ENCODE data around the gene PRPF8. TPM values are rescaled to one million over a fixed set of nuclear protein-coding genes. Genes with fewer than 3 reads are reported as not detected.
"Not testable (repeated sequence)": the region's sequence is repeated elsewhere in the genome, so short reads cannot be mapped to it uniquely, and the experiment has no call there.

Gene PRPF8
- total and polyA plus RNA-seq, 3 experiments from 2014 or later, result 209 to 447 (median 430) TPM

- Mint-ChIP-seq H3K4me1 (peaks cover 19 to 33% (median 27%) of the 10 kb centered on the region in 3 donors), H3K36me3 (peaks cover 31 to 96% (median 36%) of the 10 kb centered on the region in 3 donors), H3K4me3 (no peak overlapping the region), H3K27ac (peak overlapping the region in 1 of 8 donors; percentile 64), H3K27me3 (no peaks in the 10 kb centered on the region), H3K9me3 (no peaks in the 10 kb centered on the region)
- H3K36me3 ChIP-seq (ENCODE audit: insufficient read depth, low read length), result peaks cover 88% of the 10 kb centered on the region
- CTCF ChIA-PET, result no interaction called here
- POLR2A ChIA-PET, result no interaction called here
- DNase-seq, result no peak
- no peaks in the 10 kb centered on the region for H3K27me3 ChIP-seq (ENCODE audit: insufficient read depth, low read length, poor library complexity, severe bottlenecking)
- H3K27ac ChIP-seq (ENCODE audit: low read depth, low read length), result no peak overlapping the region
- no peak overlapping the region for H3K4me3 ChIP-seq (ENCODE audit: low read length)
- H3K4me1 ChIP-seq (ENCODE audit: insufficient read depth, low read length), result no peaks in the 10 kb centered on the region
- H3K9me3 ChIP-seq (ENCODE audit: low read length), result no peaks in the 10 kb centered on the region
These were observed 8.3 kb downstream of the PRPF8 start for GRCh38 chr17:1676401-1676800.

- ChIA-PET CTCF (interaction anchor here (1.3 kb wide), 1 partner anchor 43 kb away, joined by 3 read pairs; no protein-coding TSS in a partner anchor), POLR2A (no interaction called here)
- no peaks in the 10 kb centered on the region for H3K27me3 Mint-ChIP-seq
- DNase-seq, result peak in 3 of 5 donors; percentile 9 to 19 (median 10)
- H3K9me3 Mint-ChIP-seq, result no peaks in the 10 kb centered on the region
- Histone ChIP-seq H3K4me1 (ENCODE audit: insufficient read depth, low read length) (peaks cover 5% of the 10 kb centered on the region), H3K36me3 (ENCODE audit: insufficient read depth, low read length) (peaks cover 75% of the 10 kb centered on the region), H3K27me3 (ENCODE audit: insufficient read depth, low read length, poor library complexity, severe bottlenecking) (no peaks in the 10 kb centered on the region), H3K9me3 (ENCODE audit: low read length) (no peaks in the 10 kb centered on the region), H3K4me3 (ENCODE audit: low read length) (no peak overlapping the region), H3K27ac (ENCODE audit: low read depth, low read length) (no peak overlapping the region)
- H3K4me3 Mint-ChIP-seq, result no peak overlapping the region
- H3K36me3 Mint-ChIP-seq, result peaks cover 23 to 92% (median 31%) of the 10 kb centered on the region in 3 donors
- H3K4me1 Mint-ChIP-seq, result peaks cover 21 to 41% (median 34%) of the 10 kb centered on the region in 3 donors
- H3K27ac Mint-ChIP-seq, result peak overlapping the region in 6 of 8 donors; percentile 6 to 90 (median 48)
These were observed 11.5 kb downstream of the PRPF8 start for GRCh38 chr17:1673041-1673785.

GRCh38 chr17:1663934-1664333, 20.7 kb downstream of the PRPF8 start:
- H3K4me3 Mint-ChIP-seq; H3K9me3 ChIP-seq (ENCODE audit: low read length); H3K9me3 Mint-ChIP-seq; H3K4me1 ChIP-seq (ENCODE audit: insufficient read depth, low read length); H3K27me3 Mint-ChIP-seq; H3K27ac Mint-ChIP-seq; H3K27ac ChIP-seq (ENCODE audit: low read depth, low read length); H3K27me3 ChIP-seq (ENCODE audit: insufficient read depth, low read length, poor library complexity, severe bottlenecking); DNase-seq; H3K4me3 ChIP-seq (ENCODE audit: low read length): not testable (repeated sequence)
- peaks cover 42% of the 10 kb centered on the region for H3K36me3 ChIP-seq (ENCODE audit: insufficient read depth, low read length)
- CTCF ChIA-PET, result interaction anchor here (5.4 kb wide), 1 partner anchor 15 kb away, joined by 15 read pairs; the partner anchor contains the start of gene RILP
- H3K4me1 Mint-ChIP-seq, result peaks cover 7 to 16% (median 9%) of the 10 kb centered on the region in 3 donors
- POLR2A ChIA-PET, result interaction anchor here (1.2 kb wide), 1 partner anchor 12 kb away, joined by 7 read pairs; no protein-coding TSS in a partner anchor
- peaks cover 15 to 82% (median 23%) of the 10 kb centered on the region in 3 donors for H3K36me3 Mint-ChIP-seq

- POLR2A ChIA-PET, result no interaction called here
- H3K27ac ChIP-seq (ENCODE audit: low read depth, low read length), result no peak overlapping the region
These were observed 23.6 kb downstream of the PRPF8 start for GRCh38 chr17:1661045-1661444.

GRCh38 chr17:1658100-1658499, 26.6 kb downstream of the PRPF8 start:
- Mint-ChIP-seq H3K27me3 (no peaks in the 10 kb centered on the region), H3K36me3 (peaks cover 38 to 88% (median 44%) of the 10 kb centered on the region in 3 donors), H3K9me3 (no peaks in the 10 kb centered on the region), H3K4me3 (no peak overlapping the region), H3K27ac (peak overlapping the region in 1 of 8 donors; percentile 86), H3K4me1 (peaks cover 0 to 9% (median 2%) of the 10 kb centered on the region in 3 donors)
- ChIA-PET CTCF (interaction anchor here (1.3 to 2.2 kb wide), 2 partner anchors 10 to 63 kb away, joined by 3 to 8 read pairs; partner anchors contain the start of gene RILP), POLR2A (no interaction called here)
- Histone ChIP-seq H3K36me3 (ENCODE audit: insufficient read depth, low read length) (peaks cover 89% of the 10 kb centered on the region), H3K27ac (ENCODE audit: low read depth, low read length) (no peak overlapping the region), H3K27me3 (ENCODE audit: insufficient read depth, low read length, poor library complexity, severe bottlenecking) (no peaks in the 10 kb centered on the region), H3K9me3 (ENCODE audit: low read length) (no peaks in the 10 kb centered on the region), H3K4me1 (ENCODE audit: insufficient read depth, low read length) (no peaks in the 10 kb centered on the region), H3K4me3 (ENCODE audit: low read length) (no peak overlapping the region)
- no peak for DNase-seq

More at GRCh38 chr17:1661045-1661444, 23.6 kb downstream of the PRPF8 start:
- Mint-ChIP-seq H3K9me3 (no peaks in the 10 kb centered on the region), H3K27ac (peak overlapping the region in 1 of 8 donors; percentile 71), H3K27me3 (no peaks in the 10 kb centered on the region), H3K36me3 (peaks cover 29 to 87% (median 30%) of the 10 kb centered on the region in 3 donors), H3K4me1 (peaks cover 2 to 9% (median 3%) of the 10 kb centered on the region in 3 donors), H3K4me3 (no peak overlapping the region)
- peaks cover 63% of the 10 kb centered on the region for H3K36me3 ChIP-seq (ENCODE audit: insufficient read depth, low read length)
- no peaks in the 10 kb centered on the region for H3K27me3 ChIP-seq (ENCODE audit: insufficient read depth, low read length, poor library complexity, severe bottlenecking)
- no peaks in the 10 kb centered on the region for H3K4me1 ChIP-seq (ENCODE audit: insufficient read depth, low read length)
- DNase-seq, result no peak
- H3K9me3 ChIP-seq (ENCODE audit: low read length), result no peaks in the 10 kb centered on the region
- CTCF ChIA-PET, result interaction anchor here (1.3 to 5.4 kb wide), 2 partner anchors 12 to 53 kb away, joined by 3 to 15 read pairs; partner anchors contain the start of gene RILP
- no peak overlapping the region for H3K4me3 ChIP-seq (ENCODE audit: low read length)

GRCh38 chr17:1653735-1654134, 30.9 kb downstream of the PRPF8 start:
- DNase-seq, result no peak
- ChIA-PET POLR2A (no interaction called here), CTCF (no interaction called here)
- Mint-ChIP-seq H3K36me3 (peaks cover 19 to 79% (median 33%) of the 10 kb centered on the region in 3 donors), H3K27ac (peak overlapping the region in 2 of 8 donors; percentile 28 to 69), H3K4me3 (peak overlapping the region in 1 of 7 donors; percentile 40), H3K4me1 (peaks cover 1 to 7% (median 5%) of the 10 kb centered on the region in 3 donors), H3K27me3 (no peaks in the 10 kb centered on the region), H3K9me3 (no peaks in the 10 kb centered on the region)
- Histone ChIP-seq H3K27me3 (ENCODE audit: insufficient read depth, low read length, poor library complexity, severe bottlenecking) (no peaks in the 10 kb centered on the region), H3K27ac (ENCODE audit: low read depth, low read length) (no peak overlapping the region), H3K9me3 (ENCODE audit: low read length) (no peaks in the 10 kb centered on the region), H3K4me1 (ENCODE audit: insufficient read depth, low read length) (no peaks in the 10 kb centered on the region), H3K36me3 (ENCODE audit: insufficient read depth, low read length) (peaks cover 74% of the 10 kb centered on the region), H3K4me3 (ENCODE audit: low read length) (no peak overlapping the region)

- H3K4me1 ChIP-seq (ENCODE audit: insufficient read depth, low read length); H3K9me3 ChIP-seq (ENCODE audit: low read length); H3K4me3 ChIP-seq (ENCODE audit: low read length); H3K4me3 Mint-ChIP-seq; H3K27me3 Mint-ChIP-seq; DNase-seq; H3K27ac ChIP-seq (ENCODE audit: low read depth, low read length); POLR2A ChIA-PET; H3K9me3 Mint-ChIP-seq; H3K27me3 ChIP-seq (ENCODE audit: insufficient read depth, low read length, poor library complexity, severe bottlenecking): not testable (repeated sequence)
- peak overlapping the region in 1 of 8 donors; percentile 69 for H3K27ac Mint-ChIP-seq
- peaks cover 17 to 70% (median 24%) of the 10 kb centered on the region in 3 donors for H3K36me3 Mint-ChIP-seq
- CTCF ChIA-PET, result interaction anchor here (1.2 to 1.7 kb wide), 3 partner anchors 16 to 212 kb away, joined by 3 read pairs; no protein-coding TSS in a partner anchor
- peaks cover 1 to 13% (median 5%) of the 10 kb centered on the region in 3 donors for H3K4me1 Mint-ChIP-seq
- H3K36me3 ChIP-seq (ENCODE audit: insufficient read depth, low read length), result peaks cover 65% of the 10 kb centered on the region
These were observed 31.9 kb downstream of the PRPF8 start for GRCh38 chr17:1652794-1653193.

- peak overlapping the region in 1 of 8 donors; percentile 69 for H3K27ac Mint-ChIP-seq
- H3K4me3 Mint-ChIP-seq, result peak overlapping the region in 1 of 7 donors; percentile 74
- no peak for DNase-seq
- POLR2A ChIA-PET, result interaction anchor here (1.0 kb wide), 1 partner anchor 12 kb away, joined by 7 read pairs; no protein-coding TSS in a partner anchor
- Histone ChIP-seq H3K4me3 (ENCODE audit: low read length) (no peak overlapping the region), H3K36me3 (ENCODE audit: insufficient read depth, low read length) (peaks cover 54% of the 10 kb centered on the region), H3K9me3 (ENCODE audit: low read length) (no peaks in the 10 kb centered on the region), H3K4me1 (ENCODE audit: insufficient read depth, low read length) (peaks cover 12% of the 10 kb centered on the region), H3K27me3 (ENCODE audit: insufficient read depth, low read length, poor library complexity, severe bottlenecking) (no peaks in the 10 kb centered on the region), H3K27ac (ENCODE audit: low read depth, low read length) (no peak overlapping the region)
- peaks cover 0 to 17% (median 6%) of the 10 kb centered on the region in 3 donors for H3K4me1 Mint-ChIP-seq
- no peaks in the 10 kb centered on the region for H3K9me3 Mint-ChIP-seq
- CTCF ChIA-PET, result interaction anchor here (1.2 to 1.7 kb wide), 3 partner anchors 14 to 214 kb away, joined by 3 read pairs; no protein-coding TSS in a partner anchor
- H3K27me3 Mint-ChIP-seq, result no peaks in the 10 kb centered on the region
- peaks cover 11 to 59% (median 17%) of the 10 kb centered on the region in 3 donors for H3K36me3 Mint-ChIP-seq
These were observed 33.2 kb downstream of the PRPF8 start for GRCh38 chr17:1651559-1651844.
